Ishikawa (cell line): ENCODE results near the gene ATP13A3.

Experiments
- CEBPB ChIP-seq: IDR thresholded peaks from 2 replicates; pipeline ENCODE4 v1.6.1; 2012
- MAX ChIP-seq: IDR thresholded peaks from 2 replicates; pipeline ENCODE4 v1.6.1; 2012

GRCh38 chr3:194464692-194465091, 22.1 kb downstream of the ATP13A3 start:
- no peak for TF ChIP-seq CEBPB
- TF ChIP-seq MAX: no peak
